Osteocyte (in vitro differentiated cells): ENCODE data around the gene PCYOX1L. TPM values are rescaled to one million over a fixed set of nuclear protein-coding genes. Genes with fewer than 3 reads are reported as not detected.
A peak's percentile ranks its signal among the peaks of the same experiment; 100 is the strongest.

Experiments used
- DNase-seq: peaks from one replicate; pipeline ENCODE4 v3.0.0; 2021; ENCODE audit warnings: mixed read lengths; ENCODE audit not compliant: unreplicated experiment; ENCODE audit errors: extremely low spot score
- H3K27ac Mint-ChIP-seq: one replicate; pipeline ENCODE4 v1.8.0; 2021; ENCODE audit warnings: mild to moderate bottlenecking, mixed read lengths; ENCODE audit not compliant: unreplicated experiment
- H3K27me3 Mint-ChIP-seq: one replicate; pipeline ENCODE4 v1.8.0; 2021; ENCODE audit warnings: mixed read lengths; ENCODE audit not compliant: unreplicated experiment
- H3K36me3 Mint-ChIP-seq: one replicate; pipeline ENCODE4 v1.8.0; 2021; ENCODE audit warnings: mixed read lengths; ENCODE audit not compliant: unreplicated experiment
- H3K4me1 Mint-ChIP-seq: one replicate; pipeline ENCODE4 v1.8.0; 2021; ENCODE audit warnings: mixed read lengths; ENCODE audit not compliant: unreplicated experiment
- H3K4me3 Mint-ChIP-seq: one replicate; pipeline ENCODE4 v1.8.0; 2021; ENCODE audit warnings: mild to moderate bottlenecking, moderate library complexity, mixed read lengths; ENCODE audit not compliant: unreplicated experiment
- H3K9me3 Mint-ChIP-seq: one replicate; pipeline ENCODE4 v1.8.0; 2021; ENCODE audit warnings: mixed read lengths; ENCODE audit not compliant: unreplicated experiment
- CTCF ChIP-seq: fragments of 200-600 bp; sonication (generic); IDR thresholded peaks from 2 replicates; pipeline ENCODE4 v1.5.0; 2021; ENCODE audit warnings: antibody characterized with exemption, mild to moderate bottlenecking, moderate library complexity
- total RNA-seq: library from RNA; stranded (reverse); gene quantifications from 2 replicates; pipeline ENCODE4 v1.2.1, GENCODE V29; 2021

Gene PCYOX1L
- total RNA-seq, 1 donor from 2014 or later: 7.7 TPM

GRCh38 chr5:149379818-149380374, 22.1 kb downstream of the PCYOX1L start:
- no peaks in the 10 kb centered on the region for H3K27me3 Mint-ChIP-seq
- no peak overlapping the region for H3K27ac Mint-ChIP-seq
- peaks cover 44% of the 10 kb centered on the region for H3K4me1 Mint-ChIP-seq

GRCh38 chr5:149380466-149381121, 22.7 kb downstream of the PCYOX1L start:
- no peak for TF ChIP-seq CTCF
- no peak overlapping the region for H3K4me3 Mint-ChIP-seq
- no peaks in the 10 kb centered on the region for H3K27me3 Mint-ChIP-seq
- DNase-seq: no peak
- no peaks in the 10 kb centered on the region for H3K9me3 Mint-ChIP-seq
- H3K4me1 Mint-ChIP-seq: peaks cover 49% of the 10 kb centered on the region
- H3K27ac Mint-ChIP-seq: peak overlapping the region; percentile 69
- no peaks in the 10 kb centered on the region for H3K36me3 Mint-ChIP-seq

More at GRCh38 chr5:149379818-149380374, 22.1 kb downstream of the PCYOX1L start:
- H3K4me3 Mint-ChIP-seq: no peak overlapping the region
- no peak for DNase-seq
- no peaks in the 10 kb centered on the region for H3K9me3 Mint-ChIP-seq
- H3K36me3 Mint-ChIP-seq: no peaks in the 10 kb centered on the region
- no peak for TF ChIP-seq CTCF

DNA sequence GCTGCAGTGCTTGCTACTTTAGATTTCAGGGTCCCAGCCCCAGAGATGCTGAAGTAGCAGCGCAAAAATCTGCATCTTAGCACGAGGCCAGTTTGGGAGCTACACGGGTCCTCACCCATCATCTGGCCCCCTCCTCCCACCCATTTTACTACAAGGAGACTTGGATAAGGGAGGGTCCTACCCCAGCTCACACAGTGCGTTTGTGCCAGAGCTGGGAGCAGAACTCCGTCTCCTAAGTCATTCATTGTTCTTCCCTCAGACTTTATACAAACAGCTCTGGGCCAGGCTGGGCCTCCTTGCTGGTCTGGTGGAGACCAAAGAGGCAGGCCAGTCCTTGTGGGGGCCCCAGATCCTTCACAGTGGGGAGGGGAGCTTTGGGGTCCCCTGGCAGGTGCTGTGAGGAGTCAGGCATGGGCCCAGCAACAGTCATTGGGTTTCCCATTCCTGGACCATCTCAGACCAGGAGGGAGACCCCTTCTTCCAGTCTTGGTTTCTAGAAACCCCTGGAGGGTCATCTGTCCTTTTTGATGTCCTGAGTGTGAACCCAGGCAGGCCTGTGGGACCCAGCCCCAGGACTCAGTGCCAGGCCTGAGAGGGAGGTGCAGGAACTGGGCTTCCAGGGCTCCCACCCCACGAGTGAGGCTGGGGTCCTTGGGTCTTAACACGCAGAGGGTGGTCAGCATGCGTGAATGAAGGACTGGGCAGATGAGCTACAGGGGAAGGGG, 23.6 kb downstream of the PCYOX1L start:
- H3K27me3 Mint-ChIP-seq: no peaks in the 10 kb centered on the region
- no peak for TF ChIP-seq CTCF
- H3K4me1 Mint-ChIP-seq: peaks cover 57% of the 10 kb centered on the region
- peak overlapping the region; percentile 43 for H3K27ac Mint-ChIP-seq
- H3K4me3 Mint-ChIP-seq: no peak overlapping the region
- DNase-seq: no peak
- H3K9me3 Mint-ChIP-seq: no peaks in the 10 kb centered on the region
- H3K36me3 Mint-ChIP-seq: no peaks in the 10 kb centered on the region

DNA sequence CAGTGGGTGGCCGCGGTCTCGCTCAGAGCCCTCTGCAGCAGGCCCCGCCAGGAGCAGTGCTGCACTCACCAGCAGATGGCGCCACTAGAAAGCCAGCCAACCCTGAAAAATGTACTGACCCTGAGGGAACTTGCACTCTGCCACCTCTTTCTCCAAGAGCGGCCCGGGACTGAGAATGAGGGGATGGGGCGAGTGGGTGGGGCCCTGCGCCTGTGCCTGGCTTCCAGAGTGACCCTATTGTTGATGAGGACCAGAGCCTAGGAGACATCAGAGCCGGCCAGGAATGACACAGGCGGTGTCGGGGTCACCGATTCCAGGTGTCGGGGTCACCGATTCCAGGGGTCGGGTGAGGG, 24.1 kb downstream of the PCYOX1L start:
- peak; percentile 98 for TF ChIP-seq CTCF
- no peaks in the 10 kb centered on the region for H3K36me3 Mint-ChIP-seq

More for the DNA sequence above, 24.1 kb downstream of the PCYOX1L start:
- DNase-seq: peak; percentile 94
- Mint-ChIP-seq H3K27ac (peak overlapping the region; percentile 43), H3K4me1 (peaks cover 63% of the 10 kb centered on the region), H3K27me3 (no peaks in the 10 kb centered on the region), H3K9me3 (no peaks in the 10 kb centered on the region), H3K4me3 (no peak overlapping the region)
